HG03558 (cell line): ENCODE data around the gene RIBC2.
"Not testable (repeated sequence)": the region's sequence is repeated elsewhere in the genome, so short reads cannot be mapped to it uniquely, and the experiment has no call there.

ENCODE experiments used
- ATAC-seq: cut with Tn5 transposase; IDR thresholded peaks from one replicate; pipeline ENCODE4 v1.9.1; 2021; ENCODE audit warnings: moderate number of reproducible peaks; ENCODE audit not compliant: unreplicated experiment; ENCODE audit errors: extremely low read depth

The RIBC2 gene

DNA sequence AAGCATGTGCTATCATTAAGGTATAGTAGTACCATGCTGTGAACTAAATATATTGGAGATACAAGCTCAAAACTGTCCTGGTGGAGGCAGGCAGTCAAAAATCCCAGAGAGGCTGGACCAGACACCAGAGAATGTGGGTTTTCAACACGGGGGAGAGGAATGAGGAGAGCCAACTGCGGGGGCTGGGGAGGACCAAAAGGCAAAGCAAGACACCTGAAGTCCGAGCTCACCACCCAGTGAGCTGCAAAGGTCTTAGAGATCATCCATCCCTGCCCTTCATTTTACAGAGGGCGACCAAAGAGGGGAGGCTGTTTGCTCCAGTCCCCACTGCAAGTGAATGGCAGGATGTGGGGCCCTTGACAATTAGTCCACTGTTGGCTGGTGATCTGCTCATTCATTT, 10.0 kb downstream of the RIBC2 start:
- no peak for ATAC-seq

DNA sequence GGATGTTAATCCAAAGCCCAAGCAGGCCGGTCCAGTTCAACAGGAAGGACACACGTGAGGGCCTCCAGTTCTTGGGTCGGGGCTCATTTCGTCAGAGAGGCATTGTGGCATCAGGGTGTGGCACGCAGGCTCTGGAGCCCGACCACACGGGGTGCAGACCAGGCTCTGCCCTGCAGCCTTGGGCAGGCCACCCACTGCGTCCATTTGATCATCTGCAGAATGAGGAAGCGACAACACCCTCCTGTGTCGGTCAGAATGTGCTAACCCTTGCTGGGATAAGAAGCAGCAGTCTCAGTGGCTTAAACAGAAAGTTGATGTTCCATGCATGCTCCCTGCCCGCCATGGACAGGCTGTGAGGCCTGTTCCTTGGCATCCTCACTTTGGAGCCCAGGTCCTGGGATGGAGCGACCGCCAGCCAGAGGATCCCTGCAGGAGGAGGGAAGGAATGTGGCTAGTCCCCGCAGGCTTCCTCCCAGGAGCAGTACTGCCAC, 10.8 kb downstream of the RIBC2 start:
- ATAC-seq: no peak

DNA sequence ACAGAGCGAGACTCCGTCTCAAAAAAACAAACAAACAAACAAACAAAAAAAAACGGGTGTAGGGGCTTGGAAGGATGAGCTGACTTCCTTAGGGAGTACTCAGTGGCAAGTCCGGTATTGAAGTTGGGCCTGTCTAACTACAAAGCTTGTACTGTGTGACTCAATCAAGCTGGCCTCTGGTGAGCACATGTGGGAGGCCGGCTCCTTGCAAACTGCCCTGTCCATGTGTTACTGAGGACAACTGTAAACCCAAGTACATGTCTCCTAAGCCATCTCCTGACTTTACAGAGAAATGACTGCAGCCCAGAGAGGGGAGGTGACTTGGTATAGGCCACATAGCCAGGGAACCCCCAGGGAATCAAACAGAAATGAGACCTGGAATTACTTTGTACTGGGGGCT, 11.6 kb downstream of the RIBC2 start:
- ATAC-seq: no peak

GRCh38 chr22:45425531-45426265, 12.2 kb downstream of the RIBC2 start:
- ATAC-seq: no peak

DNA sequence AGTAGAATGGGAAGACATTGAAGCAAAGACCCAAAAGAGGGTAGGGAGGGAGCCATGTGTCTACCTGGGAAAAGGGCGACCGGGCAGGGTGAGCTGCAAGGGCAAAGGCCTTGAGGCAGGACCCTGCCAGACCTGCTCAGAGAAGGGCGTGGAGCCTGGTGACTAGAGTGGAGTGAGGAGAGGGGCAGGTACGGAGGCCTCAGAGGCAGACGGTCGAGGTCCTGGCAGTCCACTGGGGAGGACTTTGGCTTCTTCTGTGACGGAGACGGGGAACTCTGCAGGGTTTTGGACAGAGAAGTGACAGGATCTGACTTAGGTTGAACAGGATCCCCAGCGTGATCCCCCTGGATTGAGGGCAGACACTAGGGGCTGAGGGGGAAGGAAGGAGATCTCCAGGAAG, 12.9 kb downstream of the RIBC2 start:
- ATAC-seq: no peak

DNA sequence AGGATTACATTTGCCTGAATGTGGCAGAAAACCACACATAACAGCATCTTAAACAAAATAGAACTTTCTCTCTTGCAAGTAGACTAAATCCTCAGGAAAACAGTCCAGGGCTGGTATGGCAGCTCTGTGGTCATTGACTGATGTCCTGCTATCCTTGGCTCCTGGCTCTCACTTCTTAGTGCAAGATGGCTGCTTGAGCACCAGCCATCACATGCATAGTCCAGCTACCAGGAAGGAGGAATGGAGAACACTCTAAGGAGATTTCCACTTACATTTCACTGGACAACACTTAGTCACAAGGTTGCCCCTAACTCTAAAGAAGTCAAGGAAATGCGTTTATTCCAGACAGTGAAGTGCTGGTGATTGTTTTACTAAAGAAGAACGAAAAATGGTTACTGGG, 13.6 kb downstream of the RIBC2 start:
- ATAC-seq: no peak

DNA sequence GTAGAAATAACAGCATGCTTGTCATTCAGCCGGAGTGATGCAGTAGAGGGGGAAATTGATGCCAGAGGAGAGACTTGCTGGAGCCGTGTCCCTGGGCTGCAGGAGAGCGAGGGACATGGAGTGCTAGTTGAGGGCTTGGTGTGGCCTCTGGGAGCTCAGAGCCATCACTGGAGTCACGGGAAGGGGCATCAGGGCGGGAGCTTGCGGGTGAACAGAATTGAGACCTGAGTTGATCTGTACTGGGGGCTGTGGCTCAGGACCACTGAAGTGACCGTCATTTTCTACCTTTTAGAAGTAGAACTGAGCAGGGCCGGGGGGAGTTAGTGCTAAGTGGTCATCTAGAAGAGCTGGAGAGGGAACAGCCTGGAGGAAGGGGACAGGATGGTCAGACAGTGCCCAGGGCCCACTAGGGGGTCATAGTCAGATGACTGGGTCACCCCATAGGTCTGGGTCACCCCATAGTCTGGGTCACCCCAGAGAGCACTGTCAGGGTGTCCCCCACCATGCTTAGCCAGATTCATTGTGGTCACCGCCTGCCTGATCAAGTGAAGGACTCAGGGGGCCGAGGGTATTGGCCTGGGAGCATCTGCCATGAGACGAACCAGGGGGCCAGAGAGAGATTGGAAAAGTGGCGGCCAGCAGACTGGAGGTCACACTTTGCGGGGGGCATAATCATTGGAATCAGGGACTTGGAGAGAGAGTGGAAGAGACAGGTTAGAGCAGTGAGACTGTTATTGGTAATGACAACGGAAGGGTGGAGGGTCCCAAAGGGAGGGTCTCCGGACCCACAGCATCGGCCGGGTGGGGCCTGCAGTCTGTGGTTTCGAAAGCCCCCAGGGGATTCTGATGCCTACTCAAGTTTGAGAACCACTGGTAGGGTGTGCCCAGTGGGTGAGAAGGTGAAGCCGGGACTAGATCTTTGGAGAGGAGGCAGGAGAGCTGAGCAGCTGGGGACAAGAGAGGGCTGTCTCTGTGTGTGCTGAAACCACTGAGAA, 15.2 kb downstream of the RIBC2 start:
- ATAC-seq: no peak

GRCh38 chr22:45429424-45429823, 15.9 kb downstream of the RIBC2 start:
- ATAC-seq: no peak

GRCh38 chr22:45429981-45430775, 16.7 kb downstream of the RIBC2 start:
- no peak for ATAC-seq

- ATAC-seq: no peak
These were observed 17.4 kb downstream of the RIBC2 start for GRCh38 chr22:45430871-45431270.

DNA sequence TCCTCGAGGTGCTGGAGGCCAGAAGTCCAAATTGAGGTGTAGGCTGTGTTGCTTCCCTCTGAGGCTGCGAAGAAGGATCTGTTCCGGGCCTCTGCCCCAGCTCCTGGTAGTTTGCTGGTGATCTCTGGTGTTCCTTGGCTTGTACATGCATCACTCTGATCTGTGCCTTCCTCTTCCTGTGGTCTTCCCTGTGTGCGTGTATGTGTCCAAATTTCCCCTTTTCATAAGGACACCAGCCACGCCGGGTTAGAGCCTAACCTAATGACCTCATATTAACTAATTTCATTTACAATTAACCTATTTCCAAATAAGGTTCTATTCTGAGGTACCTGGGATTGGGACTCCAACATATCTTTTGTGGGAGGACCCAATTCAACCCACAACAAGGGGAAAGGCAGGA, 21.5 kb downstream of the RIBC2 start:
- ATAC-seq: no peak

DNA sequence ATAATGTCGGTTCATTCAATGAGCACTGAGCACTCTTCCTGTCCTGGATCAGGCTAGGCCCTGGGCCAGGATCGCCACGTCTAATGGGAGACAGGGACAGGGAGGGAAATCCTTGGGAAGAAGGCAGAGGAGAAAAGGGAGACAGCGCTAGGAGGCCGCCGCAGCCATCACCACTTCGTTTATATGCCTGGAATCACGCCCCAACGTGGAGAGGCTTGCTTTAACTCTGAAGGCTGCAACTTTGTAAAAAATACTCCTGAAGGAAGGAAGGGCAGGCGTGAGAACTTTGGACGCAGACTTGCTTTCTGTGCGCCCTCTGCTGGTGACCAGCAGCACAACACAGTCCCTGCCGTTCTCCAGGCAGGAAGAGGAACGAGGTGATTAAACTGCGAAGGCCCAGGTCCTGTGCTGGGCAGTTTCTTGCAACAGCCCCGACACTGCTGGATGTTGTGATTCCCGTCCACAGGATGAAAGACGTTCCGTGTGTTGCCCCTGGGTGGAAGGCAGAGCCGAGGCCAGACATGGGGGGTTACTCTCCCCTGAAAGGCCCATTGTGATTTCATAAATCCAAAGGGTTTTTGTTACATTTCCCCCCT, 22.1 kb downstream of the RIBC2 start:
- ATAC-seq: no peak

- ATAC-seq: not testable (repeated sequence)
These were observed 23.5 kb downstream of the RIBC2 start for GRCh38 chr22:45436871-45437517.

DNA sequence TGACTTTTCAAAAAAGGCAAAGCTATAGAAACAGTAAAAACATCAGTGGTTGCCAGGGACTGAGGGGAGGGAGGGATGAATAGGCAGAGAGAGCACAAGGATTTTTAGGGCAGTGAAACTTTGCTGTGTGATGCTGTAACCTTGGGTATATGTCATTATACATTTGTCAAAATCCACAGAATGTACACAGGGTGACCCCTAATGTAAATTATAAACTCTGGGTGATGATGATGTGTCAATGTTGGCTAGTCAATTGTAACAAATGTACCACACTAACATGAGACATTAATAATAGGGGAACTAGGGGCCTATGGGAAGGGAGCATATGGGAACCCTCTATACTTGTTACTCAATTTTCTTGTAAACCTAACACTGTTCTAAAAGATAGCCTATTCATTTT, 24.8 kb downstream of the RIBC2 start:
- no peak for ATAC-seq

GRCh38 chr22:45440688-45441087, 27.2 kb downstream of the RIBC2 start:
- ATAC-seq: not testable (repeated sequence)

DNA sequence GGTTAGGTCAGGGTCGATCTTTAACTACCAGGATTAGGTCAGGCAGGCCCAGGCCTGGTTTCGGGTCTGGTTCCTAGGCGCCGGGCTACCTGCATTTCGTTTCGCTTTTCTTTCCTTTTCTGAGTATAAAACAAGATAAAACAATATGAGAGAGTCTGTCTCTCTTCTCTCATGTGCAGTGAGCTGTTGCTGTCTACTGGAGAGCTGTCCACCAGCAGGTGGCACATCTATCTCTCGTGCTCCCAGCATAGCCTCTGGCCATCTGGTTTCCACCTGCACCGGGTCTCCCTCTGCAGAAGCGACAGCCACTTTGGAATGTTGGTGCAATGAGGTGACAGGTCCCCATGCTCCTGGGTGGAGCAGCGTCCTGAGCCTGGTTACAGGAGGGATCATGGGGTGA, 27.6 kb downstream of the RIBC2 start:
- ATAC-seq: no peak

DNA sequence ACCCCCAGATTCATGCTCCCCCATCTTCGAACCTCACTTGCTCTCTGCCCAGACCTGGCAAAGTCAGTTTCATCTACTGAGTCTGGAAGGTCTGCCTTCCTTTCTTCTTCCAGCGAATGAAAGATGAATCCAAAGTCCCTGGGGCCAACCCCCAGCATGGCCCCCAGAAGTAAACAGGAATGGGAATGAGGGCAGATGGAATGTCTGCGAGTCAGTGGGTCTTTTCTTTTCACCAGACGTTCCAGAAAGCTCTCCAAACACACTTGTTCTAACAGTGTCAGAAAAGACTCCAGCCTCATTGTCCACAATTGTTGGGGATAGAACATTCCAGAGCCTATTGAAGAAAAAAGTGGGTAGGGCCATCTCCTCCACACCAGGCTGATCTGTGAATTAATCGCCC, 28.6 kb downstream of the RIBC2 start:
- ATAC-seq: no peak

DNA sequence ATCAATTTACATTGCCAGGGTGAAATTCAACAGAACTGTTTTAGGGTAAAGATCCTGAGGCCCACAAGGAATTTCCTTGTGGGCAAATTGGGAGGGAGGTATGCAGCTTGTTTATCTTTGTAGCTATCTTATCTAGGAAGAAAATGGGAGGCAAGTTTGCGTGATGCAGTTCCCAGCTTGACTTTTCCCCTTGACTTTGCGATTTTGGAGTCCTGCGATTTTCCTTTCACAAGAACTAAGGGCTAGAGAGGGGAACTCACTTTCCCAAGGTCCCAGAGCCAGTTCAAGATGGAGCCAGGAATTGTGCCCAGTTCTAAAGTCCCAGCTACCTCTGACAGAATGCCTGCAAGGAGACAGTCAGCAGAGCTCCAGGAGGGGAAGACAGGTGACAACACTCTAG, 30.7 kb downstream of the RIBC2 start:
- no peak for ATAC-seq

- ATAC-seq: no peak
These were observed 31.7 kb downstream of the RIBC2 start for GRCh38 chr22:45445031-45445710.
